GM18502 (cell line): ENCODE results near the gene FAM13A.
"Not testable (repeated sequence)": the region's sequence is repeated elsewhere in the genome, so short reads cannot be mapped to it uniquely, and the experiment has no call there.

Experiments used
- ATAC-seq: cut with Tn5 transposase; IDR thresholded peaks from one replicate; pipeline ENCODE4 v1.9.1; 2021; ENCODE audit warnings: mild to moderate bottlenecking; ENCODE audit not compliant: unreplicated experiment, poor library complexity

The FAM13A gene

DNA sequence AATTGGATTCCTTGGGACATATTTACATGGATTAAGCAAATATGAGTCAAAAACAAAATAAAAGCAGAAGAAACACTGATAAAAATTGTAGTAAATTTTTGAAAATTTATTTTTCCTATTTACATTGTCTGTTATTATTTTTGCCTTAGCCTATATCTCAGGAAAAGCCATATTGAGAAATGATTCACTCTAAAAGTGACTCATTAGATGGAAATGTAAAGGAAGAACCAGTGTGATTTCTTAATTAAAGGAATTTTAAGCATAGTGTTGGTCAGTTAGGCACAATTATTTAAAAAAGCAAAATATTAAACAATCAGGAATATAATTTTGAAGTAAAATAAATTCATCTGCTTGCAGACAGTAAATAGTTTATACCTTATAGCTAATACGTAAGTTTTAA, 191.9 kb downstream of the FAM13A start:
- ATAC-seq: no peak

DNA sequence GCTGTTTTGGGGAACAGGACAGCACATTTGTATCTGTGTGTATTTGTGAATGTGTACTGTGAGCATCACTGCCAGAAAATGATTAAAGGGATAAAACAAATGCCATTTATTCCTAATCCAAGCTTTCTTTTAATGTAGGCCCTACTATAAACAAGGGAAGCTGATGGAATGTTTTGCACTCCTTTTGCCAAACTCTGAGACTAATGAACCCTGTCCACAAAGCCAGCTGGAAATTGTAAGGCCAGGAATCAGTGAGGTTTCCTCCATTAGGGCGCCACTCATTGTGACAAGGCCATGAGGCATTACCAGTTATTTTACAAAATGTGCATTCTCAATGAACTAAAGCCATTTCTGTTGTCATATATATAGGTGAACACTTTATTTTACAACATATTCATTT, 196.4 kb downstream of the FAM13A start:
- no peak for ATAC-seq

DNA sequence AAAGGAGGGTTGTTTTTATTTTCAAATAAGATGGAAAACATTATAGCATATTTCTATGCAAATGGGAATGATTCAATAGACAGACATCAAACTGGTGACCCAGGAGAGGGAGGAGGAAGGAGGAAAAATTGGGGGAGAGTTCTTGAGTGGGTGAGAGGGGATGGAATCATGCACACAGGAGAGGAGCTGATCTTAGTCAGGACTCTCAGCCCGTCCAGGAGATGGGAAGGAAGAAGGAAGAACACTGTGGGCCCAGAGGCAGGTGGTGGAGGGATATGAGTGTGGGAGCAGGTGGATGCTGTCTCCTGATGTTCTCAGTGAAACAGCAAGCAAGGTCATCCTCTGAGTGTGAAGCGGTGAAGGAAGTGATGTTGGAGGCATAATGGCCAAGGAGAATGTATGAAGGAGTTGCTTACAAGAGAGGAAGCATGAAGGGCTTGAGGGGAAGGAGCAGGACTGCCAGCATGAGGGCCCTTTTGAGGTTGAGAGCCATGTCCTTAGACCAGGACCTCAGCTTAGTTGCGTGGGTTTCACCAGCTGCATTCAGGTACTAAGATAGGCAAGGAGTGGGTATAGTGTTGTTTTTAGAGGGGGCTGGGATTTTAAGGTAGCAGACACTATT, 197.7 kb downstream of the FAM13A start:
- peak; percentile 31 for ATAC-seq

DNA sequence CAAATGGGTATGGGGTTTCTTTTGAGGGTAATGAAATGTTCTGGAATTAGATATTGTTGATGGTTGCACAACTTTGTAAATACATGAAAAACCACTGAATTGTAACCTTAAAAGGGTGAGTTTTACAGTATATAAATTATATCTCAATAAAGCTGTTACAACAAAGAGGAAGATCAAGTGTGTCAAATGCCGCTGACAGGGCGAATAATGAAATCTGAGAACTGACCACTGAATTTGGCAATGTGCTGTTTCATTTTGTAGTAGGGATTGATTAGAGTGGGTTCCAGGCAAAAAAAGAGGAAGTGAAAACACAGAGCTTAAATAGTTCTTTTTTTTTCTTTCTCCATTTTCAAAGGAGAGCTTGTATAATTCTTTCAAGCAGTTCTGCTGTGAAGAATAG, 198.2 kb downstream of the FAM13A start:
- ATAC-seq: peak; percentile 91

DNA sequence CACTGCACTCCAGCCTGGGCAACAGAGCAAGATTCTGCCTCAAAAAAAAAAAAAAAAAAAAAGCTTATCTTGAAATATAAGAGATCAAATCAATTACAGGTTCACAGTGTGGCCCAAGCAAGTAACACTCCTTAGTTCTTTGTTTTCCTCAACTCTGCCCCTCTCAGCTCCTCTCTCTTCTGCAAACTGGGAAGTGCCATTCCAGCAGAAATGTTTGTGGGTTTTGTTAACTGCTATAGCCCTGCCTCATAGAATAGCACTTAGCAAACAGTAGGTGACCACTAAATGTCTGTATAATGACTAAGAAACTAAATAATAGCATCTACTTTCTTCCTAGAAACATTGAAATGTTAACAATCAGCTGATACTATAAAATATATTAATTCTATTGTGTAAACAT, 199.4 kb downstream of the FAM13A start:
- no peak for ATAC-seq

DNA sequence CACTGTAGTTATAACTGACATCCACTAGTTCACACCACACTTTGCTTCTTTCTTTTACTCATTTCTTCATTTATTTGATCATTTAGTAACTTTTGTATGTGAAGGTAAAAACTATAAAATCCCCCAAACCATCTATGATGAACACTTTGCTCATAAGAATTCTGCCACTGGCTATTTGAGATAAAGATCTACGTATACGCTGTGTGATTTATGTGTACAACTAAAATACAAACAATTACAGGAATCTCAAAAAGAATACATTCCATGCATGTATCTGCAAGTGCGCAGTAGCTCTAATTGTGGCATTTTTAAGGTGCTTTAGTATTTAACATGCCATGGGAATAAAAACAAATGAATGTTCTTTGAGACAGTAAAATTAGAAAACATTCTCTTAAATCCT, 202.5 kb downstream of the FAM13A start:
- ATAC-seq: no peak

DNA sequence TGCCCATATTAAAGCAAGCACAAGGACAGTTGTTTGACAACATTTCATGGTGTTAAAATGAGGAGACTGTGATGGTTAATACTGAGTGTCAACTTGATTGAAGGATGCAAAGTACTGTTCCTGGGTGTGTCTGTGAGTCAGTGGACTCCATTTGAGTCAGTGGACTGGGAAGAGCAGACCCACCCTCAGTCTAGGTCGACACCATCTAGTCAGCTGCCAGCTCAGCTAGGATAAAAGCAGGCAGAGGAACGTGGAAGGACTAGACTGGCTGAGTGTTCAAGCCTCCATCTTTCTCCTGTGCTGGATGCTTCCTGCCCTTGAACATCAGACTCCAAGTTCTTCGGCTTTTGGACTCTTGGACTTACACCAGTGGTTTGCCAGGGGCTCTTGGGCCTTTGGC, 203.4 kb downstream of the FAM13A start:
- not testable (repeated sequence) for ATAC-seq

DNA sequence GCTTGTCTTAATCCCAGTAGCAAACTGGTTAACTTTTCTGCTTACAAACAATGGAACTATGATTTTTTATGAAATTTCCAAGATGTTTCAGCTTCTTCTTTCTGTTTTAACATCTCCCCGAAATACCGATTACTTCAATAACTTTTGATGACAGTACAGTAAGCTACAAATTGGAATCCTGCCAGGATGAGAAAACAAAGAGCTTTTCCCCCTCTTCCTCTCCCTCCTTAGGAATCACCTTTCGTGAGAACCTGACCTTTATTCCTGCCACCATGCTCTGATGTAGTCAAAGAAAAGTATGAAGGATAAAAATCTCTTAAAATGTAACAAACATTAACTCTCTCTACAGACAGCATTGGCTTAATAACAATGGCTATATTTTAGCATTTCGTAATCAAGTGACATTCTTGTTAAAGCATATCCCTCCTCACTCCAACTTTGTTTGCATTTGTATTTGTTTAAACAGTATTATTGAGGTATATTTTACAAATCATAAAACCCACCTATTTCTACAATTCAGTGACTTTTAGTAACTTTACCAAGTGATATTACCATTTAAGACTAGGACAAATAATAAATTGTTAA, 210.7 kb downstream of the FAM13A start:
- ATAC-seq: no peak

DNA sequence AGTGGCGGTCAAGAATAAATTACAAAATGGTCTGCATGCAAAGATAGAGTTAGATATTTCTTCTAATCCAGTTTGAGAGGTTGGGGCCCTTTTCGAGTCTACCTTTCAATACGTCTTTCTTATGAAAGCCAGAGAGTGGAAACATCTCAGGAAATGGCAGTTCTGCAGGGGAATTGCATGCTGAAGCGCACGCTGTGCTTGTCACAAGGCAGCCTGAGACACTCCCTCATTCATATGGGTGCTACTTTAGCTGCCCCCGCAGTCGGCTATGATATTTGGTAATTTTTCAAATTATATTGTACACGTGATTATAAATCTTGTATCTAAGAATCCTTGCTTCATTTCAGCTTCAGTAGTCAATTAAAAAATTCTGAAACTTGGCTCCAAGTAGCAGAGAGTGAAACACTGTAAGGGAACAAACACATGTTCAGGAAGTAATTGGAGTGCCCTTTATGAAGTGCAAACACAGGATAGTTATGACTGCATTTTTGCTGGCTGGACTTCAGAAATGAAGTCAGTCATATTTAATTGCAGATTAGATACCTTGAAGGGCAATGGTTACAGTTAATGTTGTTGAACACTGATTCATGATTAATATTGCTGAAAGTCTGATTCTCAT, 213.8 kb downstream of the FAM13A start:
- ATAC-seq: no peak

DNA sequence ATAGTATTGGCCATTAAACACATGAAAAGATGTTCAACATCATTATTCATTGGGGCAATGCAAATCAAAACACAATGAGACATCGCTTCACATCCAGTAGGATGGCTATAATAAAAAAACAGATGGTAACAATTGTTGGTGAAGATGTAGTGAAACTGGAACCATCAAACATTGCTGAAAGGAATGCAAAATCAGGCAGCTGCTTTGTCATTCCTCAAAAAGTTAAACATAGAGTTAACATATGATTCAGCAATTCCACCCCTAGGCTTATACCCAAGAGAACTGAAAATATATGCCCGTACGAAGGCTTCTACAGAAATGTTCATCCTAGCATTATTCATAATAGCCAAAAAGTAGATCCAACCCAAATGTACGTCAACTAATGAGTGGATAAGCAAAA, 215.3 kb downstream of the FAM13A start:
- ATAC-seq: no peak

DNA sequence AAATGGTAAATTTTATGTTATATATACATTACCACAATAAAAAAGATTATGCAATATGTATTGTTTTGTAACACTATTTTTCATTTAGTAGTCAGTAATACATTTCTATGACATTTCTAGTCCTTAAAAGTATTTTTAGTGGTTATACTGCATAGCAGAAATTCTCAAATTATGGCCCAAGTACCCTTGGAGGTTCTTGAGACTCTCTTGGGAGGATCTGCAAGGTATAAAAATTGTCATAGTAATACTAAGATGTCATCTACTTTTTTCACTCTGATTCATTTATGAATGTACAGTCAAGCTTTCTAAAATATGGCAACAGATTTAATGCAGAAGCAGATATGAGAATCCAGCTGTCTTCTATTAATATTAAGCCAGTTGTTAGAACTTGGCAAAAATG, 220.8 kb downstream of the FAM13A start:
- no peak for ATAC-seq

DNA sequence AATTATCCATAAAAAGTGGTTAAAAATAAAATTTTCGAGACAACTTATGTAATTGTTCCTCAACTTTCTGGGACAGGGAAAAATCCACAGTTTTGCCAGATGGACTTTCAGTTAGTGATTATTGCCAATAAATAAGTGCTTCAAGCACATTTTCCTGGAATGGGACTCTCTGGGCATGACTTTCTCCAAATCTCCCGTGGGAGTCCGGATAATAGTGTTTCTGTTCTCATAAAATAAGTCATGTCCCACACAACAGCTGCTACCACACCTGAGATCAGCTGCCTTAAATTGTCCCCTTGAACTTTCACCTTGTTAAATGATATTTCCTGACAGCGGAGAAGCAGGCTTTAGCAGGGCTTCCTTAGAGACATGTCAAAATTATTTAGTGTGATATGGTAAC, 226.0 kb downstream of the FAM13A start:
- ATAC-seq: no peak

DNA sequence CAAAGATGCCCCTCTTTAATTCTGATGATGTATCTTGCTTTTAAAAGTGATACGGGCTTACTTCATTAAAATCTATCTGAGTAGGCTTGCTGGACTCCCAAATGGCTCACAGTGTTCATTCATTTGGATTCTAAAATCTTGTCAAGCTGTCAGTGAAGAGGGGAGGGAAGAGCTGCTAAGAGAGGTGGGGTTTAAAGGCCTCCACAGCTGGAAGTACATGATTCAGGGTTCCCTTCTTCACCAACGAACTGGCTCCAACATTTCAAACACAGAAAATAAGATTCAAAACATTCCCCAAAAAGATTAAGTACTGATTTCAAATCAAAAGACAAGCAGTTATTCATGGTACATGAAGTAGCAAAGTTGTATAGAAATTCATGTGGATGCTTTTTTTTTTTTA, 226.4 kb downstream of the FAM13A start:
- no peak for ATAC-seq

DNA sequence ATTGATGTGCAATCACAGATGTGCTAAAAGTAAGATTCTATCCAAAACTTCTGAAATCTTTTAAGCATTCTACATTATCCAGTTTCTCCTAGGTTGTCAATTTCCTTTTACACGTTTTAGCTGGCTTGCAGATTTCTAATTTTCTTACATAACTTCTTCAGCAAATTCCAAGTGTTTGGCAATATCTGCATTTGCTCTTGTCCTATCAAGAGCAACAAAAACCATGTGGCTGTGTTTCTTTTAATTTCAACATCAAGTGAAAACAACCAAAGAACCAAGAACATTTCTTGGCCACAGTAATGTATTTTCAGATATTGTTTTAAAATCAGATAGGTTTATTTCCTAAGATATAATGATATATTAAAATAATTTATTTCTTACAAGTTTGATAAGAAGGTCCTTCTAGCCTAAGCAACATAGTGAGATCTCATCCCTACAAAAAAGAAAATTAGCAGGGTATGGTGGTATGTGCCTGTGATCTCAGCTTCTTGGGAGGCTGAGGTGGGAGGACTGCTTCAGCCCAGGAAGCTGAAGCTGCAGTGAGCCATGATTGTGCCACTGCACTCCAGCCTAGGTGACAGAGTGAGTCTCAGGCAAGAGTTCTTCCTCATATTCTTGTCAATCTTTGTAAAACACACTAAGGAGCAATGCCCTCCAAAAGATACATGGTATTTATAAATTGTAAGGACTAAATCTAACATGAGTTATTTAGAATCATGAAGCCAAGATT, 228.0 kb downstream of the FAM13A start:
- ATAC-seq: no peak

DNA sequence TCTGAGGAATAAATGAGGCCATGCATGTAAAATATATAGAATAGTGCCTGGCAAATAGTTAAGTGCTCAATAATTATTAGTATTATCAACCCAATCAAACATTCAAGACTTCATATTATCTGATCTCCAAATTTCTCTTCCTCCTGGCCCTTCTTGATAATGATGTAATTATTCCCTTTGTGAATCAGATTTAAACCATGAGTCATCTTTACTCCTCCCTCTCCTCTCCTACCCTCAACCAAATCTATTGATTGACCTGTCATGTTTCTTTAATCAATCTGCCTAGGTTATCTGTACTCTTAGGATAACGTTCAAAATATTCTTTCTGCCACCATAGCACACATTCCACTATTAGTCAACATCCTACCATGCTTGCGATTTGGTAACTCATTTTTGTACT, 229.5 kb downstream of the FAM13A start:
- ATAC-seq: no peak

DNA sequence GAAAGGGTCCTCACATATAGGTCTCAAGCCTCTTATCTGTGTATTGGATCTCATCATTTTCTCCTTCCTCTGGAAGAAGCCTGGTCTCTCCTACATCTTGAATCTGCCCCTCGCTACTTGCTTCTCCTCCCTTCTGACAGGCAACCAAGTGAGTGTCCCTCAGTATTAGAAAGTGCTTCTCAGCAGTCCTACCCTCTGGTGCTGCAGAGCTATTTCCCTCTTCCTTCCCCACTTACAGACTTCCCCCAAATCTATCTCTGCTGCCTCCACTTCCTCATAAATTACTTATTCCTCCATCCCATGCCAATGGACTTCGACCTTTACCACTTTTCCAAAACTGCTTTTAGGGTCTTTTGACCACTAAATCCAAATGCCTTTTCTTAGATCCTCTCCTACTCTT, 230.2 kb downstream of the FAM13A start:
- ATAC-seq: no peak

DNA sequence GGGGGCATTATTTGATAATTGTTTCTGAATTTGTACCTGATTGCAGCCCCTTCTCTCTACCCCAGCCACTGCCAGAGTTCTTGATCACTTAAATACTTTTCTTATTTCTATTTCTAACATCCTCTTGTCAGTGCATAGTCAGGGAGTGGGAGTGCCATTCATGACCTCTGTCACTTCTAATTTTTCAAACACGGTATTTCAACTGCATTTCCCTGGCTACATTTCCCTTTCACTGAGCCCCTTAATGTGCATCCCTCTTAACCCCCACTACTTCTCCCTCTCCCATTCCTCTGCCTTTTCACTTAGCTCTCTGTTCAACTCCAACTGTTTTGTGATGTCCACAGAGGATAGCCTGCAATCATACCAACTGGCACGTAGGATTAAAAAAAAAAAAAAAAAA, 231.1 kb downstream of the FAM13A start:
- ATAC-seq: no peak

DNA sequence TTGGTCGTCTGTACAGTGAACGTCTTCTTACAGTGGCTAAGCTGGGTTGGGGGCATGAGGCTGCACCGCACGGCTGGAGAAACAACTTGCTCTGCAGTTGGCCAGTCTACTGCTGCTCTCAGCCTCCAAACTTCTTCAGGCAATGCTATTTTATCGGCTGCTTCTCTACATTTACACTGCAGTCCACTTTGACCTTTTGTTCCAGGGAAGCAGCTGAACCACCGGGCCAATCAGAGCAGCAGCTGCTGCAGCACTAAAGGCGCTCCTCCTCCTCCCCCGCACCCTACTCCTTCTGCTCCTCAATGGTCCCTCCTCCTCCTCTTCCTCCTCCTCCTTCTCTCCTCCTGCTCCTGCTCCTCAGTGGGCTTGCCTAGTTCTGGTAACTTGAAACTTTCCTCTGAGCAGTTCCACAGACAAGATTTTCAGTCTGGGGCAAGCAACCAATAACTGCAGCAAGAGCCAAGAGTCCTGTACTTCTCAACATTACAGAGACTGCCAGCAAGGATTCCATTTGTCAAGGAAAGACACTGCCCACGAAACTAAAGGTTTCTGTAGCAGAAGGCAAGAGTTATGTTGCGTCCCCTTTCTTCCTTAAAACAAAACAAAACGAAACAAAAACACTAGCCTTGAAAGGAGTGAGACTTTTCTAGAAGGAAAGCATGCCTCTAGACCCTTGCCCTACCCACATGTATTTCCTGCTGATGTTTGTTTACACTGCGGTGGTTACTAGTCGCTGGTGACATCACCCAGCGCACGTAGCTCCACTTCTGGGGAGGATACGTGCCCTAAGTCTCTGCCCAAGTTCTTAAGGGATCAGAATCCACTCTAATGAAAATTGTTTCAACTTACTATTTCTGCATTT, 233.7 kb downstream of the FAM13A start:
- peak; percentile 97 for ATAC-seq

DNA sequence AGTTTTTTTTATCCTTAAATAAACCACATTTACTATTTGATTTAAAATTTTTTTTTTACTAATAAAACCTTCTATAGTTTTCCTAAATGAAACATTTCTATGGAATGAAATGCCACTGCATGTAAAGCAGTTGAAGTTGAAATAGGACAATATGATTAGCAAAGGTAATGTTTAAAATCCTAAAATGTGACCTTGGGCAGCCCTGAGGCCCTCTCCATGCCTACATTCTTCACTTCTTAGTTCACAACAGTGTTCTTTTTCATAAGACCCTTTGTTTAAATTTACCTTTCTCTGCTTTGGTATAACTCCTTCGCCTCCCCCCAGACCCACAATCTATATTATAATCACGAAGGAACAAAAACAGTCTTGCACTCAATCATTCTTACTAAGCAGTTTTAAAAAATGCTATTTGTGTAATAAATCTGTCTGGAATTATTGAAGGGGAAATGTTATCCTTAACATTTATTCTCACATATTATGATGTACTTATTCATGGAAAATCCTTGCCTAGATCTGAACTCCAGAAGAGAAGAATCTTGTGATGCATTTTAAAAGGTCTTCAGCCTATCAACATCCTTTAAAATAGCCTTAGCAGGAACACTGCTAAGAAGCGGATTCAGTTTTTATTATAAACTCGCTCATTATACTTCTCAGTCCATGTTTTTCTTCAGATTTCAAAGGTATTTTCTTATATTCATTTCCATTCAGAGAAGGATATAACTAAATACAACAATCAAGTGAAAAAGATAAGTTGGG, 234.8 kb downstream of the FAM13A start:
- no peak for ATAC-seq

DNA sequence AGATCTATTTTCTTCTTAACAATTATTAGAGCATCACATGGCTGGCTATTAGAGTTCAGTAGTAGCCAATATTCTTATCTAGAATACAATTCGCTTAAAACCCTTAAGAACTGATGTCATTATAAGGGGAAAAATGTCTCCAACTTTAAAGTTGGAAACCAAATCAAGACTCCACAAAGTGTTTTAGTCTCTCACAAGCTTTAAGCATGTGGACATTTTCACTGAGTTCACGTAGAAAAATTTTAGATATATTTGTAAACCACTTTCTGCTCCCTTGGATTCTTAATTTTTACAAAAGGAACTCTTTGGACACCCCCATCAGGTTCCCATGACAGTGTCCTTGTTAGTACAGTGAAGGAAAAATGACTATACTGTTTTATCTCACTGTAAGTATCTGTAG, 235.5 kb downstream of the FAM13A start:
- no peak for ATAC-seq
